GM18951 (cell line): Measurements from ENCODE around the gene NAALADL2.
"Not testable (repeated sequence)": the region's sequence is repeated elsewhere in the genome, so short reads cannot be mapped to it uniquely, and the experiment has no call there.

Experiments
- POLR2A ChIP-seq: IDR thresholded peaks from 4 replicates; pipeline ENCODE4 v1.6.1; 2011; ENCODE audit warnings: mild to moderate bottlenecking; ENCODE audit not compliant: insufficient read length, insufficient read depth; ENCODE audit errors: extremely low read depth
- in situ Hi-C: fragments of 300-500 bp; cut with MboI; formaldehyde crosslinking; loops from one replicate; pipeline ENCODE4 v1.12.0; 2022; ENCODE audit warnings: low sequenced_read_pairs, mixed read lengths, inconsistent platforms; ENCODE audit not compliant: unreplicated experiment

NAALADL2 gene

GRCh38 chr3:175612487-175613196, 753.5 kb downstream of the NAALADL2 start:
- no peak for TF ChIP-seq POLR2A
- in situ Hi-C loops = no loop called here

- in situ Hi-C loops = not testable (repeated sequence)
Observed at GRCh38 chr3:175614107-175614506, 755.0 kb downstream of the NAALADL2 start.

GRCh38 chr3:175617247-175617646, 758.1 kb downstream of the NAALADL2 start:
- in situ Hi-C loops = no loop called here
- TF ChIP-seq POLR2A = no peak

GRCh38 chr3:175619369-175619768, 760.2 kb downstream of the NAALADL2 start:
- in situ Hi-C loops = no loop called here

GRCh38 chr3:175620093-175620492, 761.0 kb downstream of the NAALADL2 start:
- no peak for TF ChIP-seq POLR2A
- in situ Hi-C loops = no loop called here

More at GRCh38 chr3:175619369-175619768, 760.2 kb downstream of the NAALADL2 start:
- no peak for TF ChIP-seq POLR2A

GRCh38 chr3:175620532-175620931, 761.4 kb downstream of the NAALADL2 start:
- in situ Hi-C loops = no loop called here
- no peak for TF ChIP-seq POLR2A

- TF ChIP-seq POLR2A = no peak
- in situ Hi-C loops = no loop called here
Observed at GRCh38 chr3:175640958-175641357, 781.8 kb downstream of the NAALADL2 start.

- in situ Hi-C loops = no loop called here
- no peak for TF ChIP-seq POLR2A
Observed at GRCh38 chr3:175646865-175647264, 787.7 kb downstream of the NAALADL2 start.

- in situ Hi-C loops = no loop called here
- TF ChIP-seq POLR2A = no peak
Observed at GRCh38 chr3:175648899-175649298, 789.8 kb downstream of the NAALADL2 start.

- no peak for TF ChIP-seq POLR2A
- in situ Hi-C loops = no loop called here
Observed at GRCh38 chr3:175651716-175652115, 792.6 kb downstream of the NAALADL2 start.

- no peak for TF ChIP-seq POLR2A
- in situ Hi-C loops = no loop called here
Observed at GRCh38 chr3:175655351-175655750, 796.2 kb downstream of the NAALADL2 start.

- TF ChIP-seq POLR2A = no peak
- in situ Hi-C loops = no loop called here
Observed at GRCh38 chr3:175656461-175656860, 797.3 kb downstream of the NAALADL2 start.

- in situ Hi-C loops = no loop called here
- TF ChIP-seq POLR2A = no peak
Observed at GRCh38 chr3:175659670-175660350, 800.7 kb downstream of the NAALADL2 start.

- in situ Hi-C loops = no loop called here
- TF ChIP-seq POLR2A = no peak
Observed at GRCh38 chr3:175662815-175663214, 803.7 kb downstream of the NAALADL2 start.
